GM12865 (cell line): ENCODE measurements around the gene LRP1-AS.
"Not testable (repeated sequence)": the region's sequence is repeated elsewhere in the genome, so short reads cannot be mapped to it uniquely, and the experiment has no call there.

Experiments
- DNase-seq: peaks from one replicate; pipeline ENCODE4 v3.0.0; 2010; ENCODE audit warnings: low read depth
- H3K4me3 ChIP-seq: 2 replicates; pipeline ENCODE4 v1.5.1; 2011; ENCODE audit warnings: mild to moderate bottlenecking, low read depth, low read length, control low read depth
- CTCF ChIP-seq: IDR thresholded peaks from 2 replicates; pipeline ENCODE4 v1.5.1; 2011; ENCODE audit warnings: low read length, control low read depth, low read depth, inconsistent platforms; ENCODE audit not compliant: insufficient read depth; ENCODE audit errors: missing control alignments

The LRP1-AS gene

GRCh38 chr12:57126061-57126460 is 21.4 kb downstream of the LRP1-AS start:
- no peak for DNase-seq
- no peak overlapping the region for H3K4me3 ChIP-seq
- TF ChIP-seq CTCF = no peak

GRCh38 chr12:57124261-57124877 is 23.1 kb downstream of the LRP1-AS start:
- TF ChIP-seq CTCF = peak; percentile 92
- H3K4me3 ChIP-seq = no peak overlapping the region
- DNase-seq = peak; percentile 78

GRCh38 chr12:57123813-57124212 is 23.6 kb downstream of the LRP1-AS start:
- H3K4me3 ChIP-seq = no peak overlapping the region
- TF ChIP-seq CTCF = no peak
- DNase-seq = no peak

- H3K4me3 ChIP-seq = not testable (repeated sequence)
These were observed 26.7 kb downstream of the LRP1-AS start for GRCh38 chr12:57120718-57121117.

GRCh38 chr12:57119294-57120085 is 27.9 kb downstream of the LRP1-AS start:
- TF ChIP-seq CTCF = no peak
- H3K4me3 ChIP-seq = no peak overlapping the region
- no peak for DNase-seq

More at GRCh38 chr12:57120718-57121117, 26.7 kb downstream of the LRP1-AS start:
- not testable (repeated sequence) for DNase-seq

- TF ChIP-seq CTCF = no peak
- H3K4me3 ChIP-seq = no peak overlapping the region
- peak; percentile 24 for DNase-seq
These were observed 28.6 kb downstream of the LRP1-AS start for GRCh38 chr12:57118711-57119271.

- H3K4me3 ChIP-seq = no peak overlapping the region
- no peak for TF ChIP-seq CTCF
- DNase-seq = no peak
These were observed 30.7 kb downstream of the LRP1-AS start for GRCh38 chr12:57116580-57117281.
